Measurements from ENCODE around the gene ZFYVE28.

ZFYVE28 gene

DNA sequence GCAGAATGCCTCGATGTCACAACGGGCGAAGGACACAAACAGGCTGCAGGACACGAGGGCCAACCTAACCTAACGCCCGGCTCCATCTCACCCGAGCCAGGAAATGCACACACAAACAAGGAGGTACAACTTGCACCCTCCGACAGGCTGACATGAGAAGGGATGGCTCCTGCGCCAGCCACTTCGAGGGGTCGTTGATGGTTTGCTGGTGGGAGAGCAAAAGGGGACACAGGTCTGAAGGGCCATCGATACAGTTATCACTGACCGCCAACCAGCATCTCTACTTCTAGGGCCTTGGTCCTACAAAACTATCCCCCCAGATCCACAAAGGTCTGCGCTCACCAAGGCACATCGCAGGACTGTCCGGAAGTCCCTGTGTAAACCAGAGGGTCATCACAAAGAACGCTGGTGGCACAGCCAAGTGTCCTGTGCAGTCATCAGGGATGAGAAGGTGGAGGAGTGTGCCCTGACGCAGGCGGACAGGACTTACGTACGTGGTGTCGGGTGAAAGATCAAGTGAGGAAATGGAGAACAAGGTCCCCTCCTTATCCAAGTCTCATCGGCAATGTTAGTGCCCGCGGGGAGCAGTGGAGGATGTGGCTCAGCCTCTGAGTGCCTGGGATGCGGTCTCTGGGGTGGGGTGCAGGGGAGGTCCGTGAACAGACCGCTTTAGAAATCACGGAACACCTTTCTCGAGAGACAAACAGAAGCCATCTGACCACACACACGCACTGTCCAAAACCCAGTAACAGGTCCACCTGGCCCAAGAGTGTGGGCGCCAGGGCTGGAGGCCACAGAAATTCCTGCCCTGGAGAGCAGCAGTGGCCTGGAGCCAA, 163.6 kb downstream of the ZFYVE28 start:
- TF ChIP-seq, protein P1, sequence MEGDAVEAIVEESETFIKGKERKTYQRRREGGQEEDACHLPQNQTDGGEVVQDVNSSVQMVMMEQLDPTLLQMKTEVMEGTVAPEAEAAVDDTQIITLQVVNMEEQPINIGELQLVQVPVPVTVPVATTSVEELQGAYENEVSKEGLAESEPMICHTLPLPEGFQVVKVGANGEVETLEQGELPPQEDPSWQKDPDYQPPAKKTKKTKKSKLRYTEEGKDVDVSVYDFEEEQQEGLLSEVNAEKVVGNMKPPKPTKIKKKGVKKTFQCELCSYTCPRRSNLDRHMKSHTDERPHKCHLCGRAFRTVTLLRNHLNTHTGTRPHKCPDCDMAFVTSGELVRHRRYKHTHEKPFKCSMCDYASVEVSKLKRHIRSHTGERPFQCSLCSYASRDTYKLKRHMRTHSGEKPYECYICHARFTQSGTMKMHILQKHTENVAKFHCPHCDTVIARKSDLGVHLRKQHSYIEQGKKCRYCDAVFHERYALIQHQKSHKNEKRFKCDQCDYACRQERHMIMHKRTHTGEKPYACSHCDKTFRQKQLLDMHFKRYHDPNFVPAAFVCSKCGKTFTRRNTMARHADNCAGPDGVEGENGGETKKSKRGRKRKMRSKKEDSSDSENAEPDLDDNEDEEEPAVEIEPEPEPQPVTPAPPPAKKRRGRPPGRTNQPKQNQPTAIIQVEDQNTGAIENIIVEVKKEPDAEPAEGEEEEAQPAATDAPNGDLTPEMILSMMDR (IDR thresholded peaks at IDR 0.05; ENCODE audit: extremely low read depth, insufficient read depth, missing control alignments) = no peak

DNA sequence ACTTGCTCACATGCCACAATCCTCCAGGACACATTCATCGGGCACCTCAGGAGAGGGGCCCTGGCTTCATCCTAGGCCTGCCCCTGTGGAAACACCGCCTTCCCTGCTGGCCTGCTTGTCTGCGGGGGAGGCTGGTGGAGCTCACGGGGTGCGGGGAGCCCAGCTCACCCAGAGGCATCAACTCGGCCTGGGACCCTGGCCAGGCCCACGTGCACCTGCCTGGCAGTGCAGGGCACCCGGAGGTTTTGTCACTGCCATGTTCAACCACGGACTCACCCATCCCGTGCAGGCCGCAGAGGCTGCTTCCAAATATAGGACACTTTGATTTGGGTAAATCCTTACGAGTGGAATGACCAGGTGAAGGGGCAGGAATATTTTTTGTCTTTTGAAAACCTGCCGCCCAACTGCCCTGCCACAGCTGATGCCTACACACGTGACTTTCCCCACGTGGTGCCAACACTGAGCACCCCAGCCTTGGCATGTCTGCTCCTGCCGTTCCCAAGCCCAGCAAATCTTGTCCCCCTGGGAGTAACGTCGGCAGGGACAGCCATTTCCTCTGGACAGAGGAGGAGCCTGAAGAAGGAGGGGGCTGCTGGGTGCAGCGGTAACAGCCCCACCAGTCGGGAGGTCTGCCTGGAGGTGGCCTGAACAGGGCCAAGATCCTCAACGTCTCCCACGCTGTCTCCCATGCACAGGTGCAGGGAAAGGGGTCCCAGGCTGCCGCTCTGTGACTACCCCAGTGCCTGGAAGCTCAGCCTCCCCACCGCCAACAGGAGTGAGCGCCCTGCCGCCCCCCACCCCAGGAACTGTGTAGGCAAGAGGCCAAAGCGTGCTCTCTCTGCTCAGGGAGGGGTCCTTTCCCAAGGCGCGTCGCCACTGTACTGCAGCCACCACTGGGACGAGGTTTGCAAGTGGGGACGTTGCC, 165.0 kb downstream of the ZFYVE28 start:
- in situ Hi-C loops (cut with MboI; ENCODE audit: low pct_unique_long_range_greater_than_20kb, low sequenced_read_pairs, unreplicated experiment) = no loop called here
- DNase-seq (ENCODE audit: low spot score) = no peak

More for the DNA sequence above, 163.6 kb downstream of the ZFYVE28 start:
- in situ Hi-C loops (cut with MboI; ENCODE audit: low pct_unique_long_range_greater_than_20kb, low sequenced_read_pairs, unreplicated experiment) = no loop called here
- DNase-seq (ENCODE audit: low spot score) = no peak

GRCh38 chr4:2252530-2253091, 165.8 kb downstream of the ZFYVE28 start:
- DNase-seq (ENCODE audit: low spot score) = peak; percentile 13
- in situ Hi-C loops (cut with MboI; ENCODE audit: low pct_unique_long_range_greater_than_20kb, low sequenced_read_pairs, unreplicated experiment) = no loop called here
- TF ChIP-seq, protein P1 (IDR thresholded peaks at IDR 0.05; ENCODE audit: extremely low read depth, insufficient read depth, missing control alignments) = no peak

More for the DNA sequence above, 165.0 kb downstream of the ZFYVE28 start:
- TF ChIP-seq, protein P1 (IDR thresholded peaks at IDR 0.05; ENCODE audit: extremely low read depth, insufficient read depth, missing control alignments) = no peak

GRCh38 chr4:2251795-2252529, 166.5 kb downstream of the ZFYVE28 start:
- in situ Hi-C loops (cut with MboI; ENCODE audit: low pct_unique_long_range_greater_than_20kb, low sequenced_read_pairs, unreplicated experiment) = no loop called here
- DNase-seq (ENCODE audit: low spot score) = peak; percentile 21
- TF ChIP-seq, protein P1 (IDR thresholded peaks at IDR 0.05; ENCODE audit: extremely low read depth, insufficient read depth, missing control alignments) = no peak

DNA sequence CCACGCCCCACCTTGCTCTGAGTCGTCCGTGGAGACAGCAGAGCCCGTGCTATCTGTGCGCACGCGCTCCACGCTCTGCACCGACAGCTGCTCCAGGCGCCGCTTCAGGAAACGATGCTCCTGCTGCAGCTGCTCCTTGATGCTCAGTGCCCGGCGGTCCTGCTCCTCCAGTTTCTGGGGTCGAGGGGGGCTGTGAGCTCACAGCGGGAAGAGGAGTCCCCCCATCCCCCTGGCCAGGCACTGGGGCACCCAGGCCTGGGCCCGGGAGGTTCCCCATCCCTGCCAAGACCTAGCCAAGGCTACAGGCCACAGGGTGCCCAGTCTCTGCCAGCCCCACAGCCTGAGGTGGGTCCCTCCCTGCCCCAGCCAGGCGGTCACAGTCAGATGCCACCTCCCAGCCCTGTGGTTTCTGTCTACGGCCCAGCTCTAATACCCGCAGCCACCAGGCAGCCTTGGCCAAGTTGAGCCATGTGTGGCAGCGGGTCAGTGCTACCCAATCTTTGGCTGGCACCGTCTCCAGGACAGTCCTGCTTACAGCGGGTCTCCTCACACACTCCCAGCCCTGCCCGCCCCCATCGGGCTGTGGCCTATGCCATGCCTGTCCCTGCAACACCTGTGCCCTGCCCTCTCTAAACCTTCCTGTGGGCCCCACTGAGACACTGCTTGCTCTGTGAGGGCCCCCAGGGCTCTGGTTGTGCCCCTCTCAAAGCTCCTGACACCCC, 167.2 kb downstream of the ZFYVE28 start:
- peak; percentile 17 for DNase-seq (ENCODE audit: low spot score)
- in situ Hi-C loops (cut with MboI; ENCODE audit: low pct_unique_long_range_greater_than_20kb, low sequenced_read_pairs, unreplicated experiment) = no loop called here
- TF ChIP-seq, protein P1 (IDR thresholded peaks at IDR 0.05; ENCODE audit: extremely low read depth, insufficient read depth, missing control alignments) = no peak

All from GM13977 (cell line).